Fibroblast of skin of left quadriceps (primary cell): ENCODE results near the gene ZNF548.

ENCODE experiments used
- DNase-seq, 2 experiments: peaks; one replicate each; pipeline ENCODE4 v3.0.0-alpha.2; 2013; ENCODE audit warnings: low read depth in 2 of 2

The ZNF548 gene

GRCh38 chr19:57398868-57399267 lies 9.2 kb downstream of the ZNF548 start:
- DNase-seq = no peak

GRCh38 chr19:57403737-57404563 lies 14.3 kb downstream of the ZNF548 start:
- DNase-seq = no peak

GRCh38 chr19:57406516-57407123 lies 17.0 kb downstream of the ZNF548 start:
- DNase-seq = peak in 1 of 2 experiments; percentile 2

GRCh38 chr19:57410877-57411671 lies 21.4 kb downstream of the ZNF548 start, which contains the start of gene ZNF17:
ZNF17 (plus strand) TSS chr19:57411161; CDS start chr19:57413616, 2,455 bp downstream.
- DNase-seq = peak; percentile 80

GRCh38 chr19:57419439-57419838 lies 29.8 kb downstream of the ZNF548 start:
- DNase-seq = no peak

GRCh38 chr19:57421037-57421436 lies 31.4 kb downstream of the ZNF548 start:
- no peak for DNase-seq

- no peak for DNase-seq
Observed at GRCh38 chr19:57434386-57435061, 44.9 kb downstream of the ZNF548 start.

GRCh38 chr19:57435062-57435978 lies 45.7 kb downstream of the ZNF548 start, which contains the start of gene ZNF749:
ZNF749 (plus strand) TSS chr19:57435325; CDS start chr19:57435579, 254 bp downstream.
- DNase-seq = peak; percentile 94 to 96

- no peak for DNase-seq
Observed at GRCh38 chr19:57436417-57436816, 46.8 kb downstream of the ZNF548 start.

- DNase-seq = no peak
Observed at GRCh38 chr19:57437931-57438330, 48.3 kb downstream of the ZNF548 start.

- DNase-seq = no peak
Observed at GRCh38 chr19:57438925-57439324, 49.3 kb downstream of the ZNF548 start.

GRCh38 chr19:57441979-57442752 lies 52.5 kb downstream of the ZNF548 start:
- no peak for DNase-seq

- DNase-seq = no peak
Observed at GRCh38 chr19:57443121-57443696, 53.6 kb downstream of the ZNF548 start.

GRCh38 chr19:57452307-57452706 lies 62.7 kb downstream of the ZNF548 start:
- no peak for DNase-seq
